ENCODE measurements around the gene SHOX.

The SHOX gene

GRCh38 chrX:670645-671044, 40.1 kb downstream of the SHOX start:
- TF ChIP-seq EZH2phosphoT487 (IDR thresholded peaks at IDR 0.05; ENCODE audit: low read depth) (no peak), CTCF (IDR thresholded peaks at IDR 0.05; ENCODE audit: low read depth, low read length) (no peak)
- Histone ChIP-seq H4K20me1 (ENCODE audit: insufficient read depth, low read length) (no peaks in the 10 kb centered on the region), H3K9ac (ENCODE audit: low read length) (no peak overlapping the region), H3K4me1 (ENCODE audit: low read length) (no peaks in the 10 kb centered on the region), H3K9me3 (ENCODE audit: insufficient read depth, low read length) (no peaks in the 10 kb centered on the region), H3K27ac (ENCODE audit: low read length) (no peak overlapping the region), H3K27me3 (ENCODE audit: low read depth, low read length) (no peaks in the 10 kb centered on the region), H3K79me2 (ENCODE audit: low read length) (no peaks in the 10 kb centered on the region), H2AFZ (ENCODE audit: low read depth, low read length) (no peak overlapping the region), H3K36me3 (replicated peaks; ENCODE audit: low read depth, low read length) (no peaks in the 10 kb centered on the region), H3K4me3 (ENCODE audit: low read length) (no peak overlapping the region), H3K4me2 (ENCODE audit: low read length) (no peak overlapping the region)

- no peak overlapping the region for H3K9ac ChIP-seq (ENCODE audit: low read length)
- no peaks in the 10 kb centered on the region for H4K20me1 ChIP-seq (ENCODE audit: insufficient read depth, low read length)
- H3K4me2 ChIP-seq (ENCODE audit: low read length), result no peak overlapping the region
- TF ChIP-seq CTCF (IDR thresholded peaks at IDR 0.05; ENCODE audit: low read depth, low read length) (no peak), EZH2phosphoT487 (IDR thresholded peaks at IDR 0.05; ENCODE audit: low read depth) (no peak)
- no peaks in the 10 kb centered on the region for H3K79me2 ChIP-seq (ENCODE audit: low read length)
- H3K9me3 ChIP-seq (ENCODE audit: insufficient read depth, low read length), result no peaks in the 10 kb centered on the region
- no peak overlapping the region for H3K27ac ChIP-seq (ENCODE audit: low read length)
- H3K27me3 ChIP-seq (ENCODE audit: low read depth, low read length), result no peaks in the 10 kb centered on the region
- H2AFZ ChIP-seq (ENCODE audit: low read depth, low read length), result no peak overlapping the region
- no peak overlapping the region for H3K4me3 ChIP-seq (ENCODE audit: low read length)
- H3K4me1 ChIP-seq (ENCODE audit: low read length), result no peaks in the 10 kb centered on the region
- H3K36me3 ChIP-seq (replicated peaks; ENCODE audit: low read depth, low read length), result no peaks in the 10 kb centered on the region
These were observed 42.3 kb downstream of the SHOX start for GRCh38 chrX:672931-673330.

DNA sequence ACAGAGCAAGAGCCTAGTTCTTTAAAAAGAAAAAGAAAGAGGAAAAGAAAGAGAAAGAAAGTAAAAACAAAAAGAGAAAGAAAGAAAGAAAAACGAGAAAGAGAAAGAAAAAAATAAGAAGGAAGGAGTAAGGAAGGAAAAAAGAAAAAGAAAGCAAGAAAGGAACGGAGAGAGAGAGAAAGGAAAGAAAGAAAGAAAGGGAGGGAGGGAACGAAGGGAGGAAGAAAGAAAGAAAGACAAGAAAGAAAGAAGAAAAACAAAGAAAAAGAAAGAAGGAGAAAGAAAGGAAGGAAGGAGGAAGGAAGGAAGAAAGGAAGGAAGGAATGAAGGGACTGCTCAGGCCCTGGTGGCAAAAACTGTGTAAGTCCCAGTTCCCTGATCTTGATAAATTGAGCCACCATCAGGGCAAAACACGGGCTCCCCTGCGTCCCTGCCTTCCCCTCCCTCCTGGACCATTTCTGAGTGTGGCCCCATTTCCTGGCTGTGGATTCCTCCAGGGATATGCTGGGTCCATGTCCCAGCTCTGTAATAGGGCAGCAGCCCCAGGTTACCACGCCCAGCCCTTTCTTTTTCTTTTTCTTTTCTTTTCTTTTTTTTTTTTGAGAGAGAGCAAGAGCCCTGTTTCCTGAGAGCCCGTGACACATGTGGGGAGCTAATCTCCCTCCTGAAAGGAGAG, 44.8 kb downstream of the SHOX start:
- no peak overlapping the region for H2AFZ ChIP-seq (ENCODE audit: low read depth, low read length)
- no peak overlapping the region for H3K27ac ChIP-seq (ENCODE audit: low read length)

DNA sequence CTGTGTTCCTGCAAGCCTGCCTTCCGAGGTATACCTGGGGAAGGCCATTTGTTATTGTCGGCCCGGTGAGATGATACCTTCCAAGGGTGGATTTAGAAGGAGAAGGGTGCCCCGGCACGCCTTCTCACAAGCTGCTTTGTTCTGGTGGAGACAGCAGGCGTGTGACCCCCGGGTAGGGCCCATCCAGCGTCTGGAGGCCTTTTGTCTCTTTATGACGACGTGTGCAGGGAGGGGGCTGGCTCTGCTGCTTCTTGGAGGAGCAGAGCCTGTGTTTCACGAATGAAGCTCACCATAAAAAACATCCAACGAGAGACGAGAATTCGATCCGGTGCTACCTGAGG, 45.3 kb downstream of the SHOX start:
- Histone ChIP-seq H3K9me3 (ENCODE audit: insufficient read depth, low read length) (no peaks in the 10 kb centered on the region), H3K79me2 (ENCODE audit: low read length) (no peaks in the 10 kb centered on the region), H3K9ac (ENCODE audit: low read length) (no peak overlapping the region), H3K4me2 (ENCODE audit: low read length) (no peak overlapping the region), H3K4me3 (ENCODE audit: low read length) (no peak overlapping the region), H3K4me1 (ENCODE audit: low read length) (no peaks in the 10 kb centered on the region), H2AFZ (ENCODE audit: low read depth, low read length) (no peak overlapping the region), H3K36me3 (replicated peaks; ENCODE audit: low read depth, low read length) (no peaks in the 10 kb centered on the region), H4K20me1 (ENCODE audit: insufficient read depth, low read length) (no peaks in the 10 kb centered on the region), H3K27ac (ENCODE audit: low read length) (no peak overlapping the region), H3K27me3 (ENCODE audit: low read depth, low read length) (no peaks in the 10 kb centered on the region)
- no peak for TF ChIP-seq CTCF (IDR thresholded peaks at IDR 0.05; ENCODE audit: low read depth, low read length)
- no peak for TF ChIP-seq EZH2phosphoT487 (IDR thresholded peaks at IDR 0.05; ENCODE audit: low read depth)

More for the DNA sequence above, 44.8 kb downstream of the SHOX start:
- Histone ChIP-seq H3K4me3 (ENCODE audit: low read length) (no peak overlapping the region), H3K79me2 (ENCODE audit: low read length) (no peaks in the 10 kb centered on the region), H3K9ac (ENCODE audit: low read length) (no peak overlapping the region), H3K4me2 (ENCODE audit: low read length) (no peak overlapping the region), H3K27me3 (ENCODE audit: low read depth, low read length) (no peaks in the 10 kb centered on the region), H3K36me3 (replicated peaks; ENCODE audit: low read depth, low read length) (no peaks in the 10 kb centered on the region), H4K20me1 (ENCODE audit: insufficient read depth, low read length) (no peaks in the 10 kb centered on the region), H3K9me3 (ENCODE audit: insufficient read depth, low read length) (no peaks in the 10 kb centered on the region), H3K4me1 (ENCODE audit: low read length) (no peaks in the 10 kb centered on the region)
- TF ChIP-seq EZH2phosphoT487 (IDR thresholded peaks at IDR 0.05; ENCODE audit: low read depth), result no peak
- no peak for TF ChIP-seq CTCF (IDR thresholded peaks at IDR 0.05; ENCODE audit: low read depth, low read length)

Measured in OCI-LY3 (cell line).